A549 (cell line): ENCODE results near the gene RAB26.

Source experiments
- CEBPB ChIP-seq, 2 experiments: fragments of >200 bp in 1 of 2; sonication (Bioruptor Twin) in 1 of 2; formaldehyde crosslinking in 1 of 2; IDR thresholded peaks; 2 replicates each; pipeline ENCODE4 v1.6.1; 2012 to 2016
- EP300 ChIP-seq, 2 experiments: fragments of >200 bp; sonication (Bioruptor Twin); formaldehyde crosslinking; IDR thresholded peaks; 2 replicates in 1 of 2; 3 replicates in 1 of 2; pipeline ENCODE4 v1.6.1; 2016 to 2017
- FOSB ChIP-seq: fragments of 250-450 bp; sonication (Bioruptor Pico); IDR thresholded peaks from 2 replicates; pipeline ENCODE4 v1.5.0; 2020; ENCODE audit warnings: mild to moderate bottlenecking, moderate library complexity
- SMC3 ChIP-seq: fragments of >200 bp; sonication (Bioruptor Twin); formaldehyde crosslinking; IDR thresholded peaks from 3 replicates; pipeline ENCODE4 v1.6.1; 2018; ENCODE audit warnings: inconsistent platforms
- TF ChIP-seq, protein P1 (sequence below): fragments of >200 bp; sonication (Bioruptor Twin); formaldehyde crosslinking; IDR thresholded peaks from 3 replicates; pipeline ENCODE4 v1.5.1; 2016

DNA sequence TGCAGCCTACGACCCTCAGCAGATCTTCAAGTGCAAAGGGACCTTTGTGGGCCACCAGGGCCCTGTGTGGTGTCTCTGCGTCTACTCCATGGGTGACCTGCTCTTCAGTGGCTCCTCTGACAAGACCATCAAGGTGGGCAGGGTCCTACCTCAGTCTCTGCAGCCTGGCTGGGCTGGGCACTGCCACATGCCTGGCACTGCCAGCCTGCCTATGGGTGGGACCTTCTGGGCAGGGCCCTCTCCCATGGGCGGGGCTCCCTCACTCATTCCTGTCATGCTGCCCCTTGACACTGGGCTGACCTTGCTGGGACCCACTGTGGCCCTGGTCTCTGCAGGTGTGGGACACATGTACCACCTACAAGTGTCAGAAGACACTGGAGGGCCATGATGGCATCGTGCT is 25.5 kb downstream of the RAB26 start:
- TF ChIP-seq SMC3 (no peak), CEBPB (IDR thresholded peaks at IDR 0.05) (no peak), EP300 (IDR thresholded peaks at IDR 0.05) (no peak), FOSB (CRISPR knock-in tag) (no peak)
- TF ChIP-seq, protein P1, sequence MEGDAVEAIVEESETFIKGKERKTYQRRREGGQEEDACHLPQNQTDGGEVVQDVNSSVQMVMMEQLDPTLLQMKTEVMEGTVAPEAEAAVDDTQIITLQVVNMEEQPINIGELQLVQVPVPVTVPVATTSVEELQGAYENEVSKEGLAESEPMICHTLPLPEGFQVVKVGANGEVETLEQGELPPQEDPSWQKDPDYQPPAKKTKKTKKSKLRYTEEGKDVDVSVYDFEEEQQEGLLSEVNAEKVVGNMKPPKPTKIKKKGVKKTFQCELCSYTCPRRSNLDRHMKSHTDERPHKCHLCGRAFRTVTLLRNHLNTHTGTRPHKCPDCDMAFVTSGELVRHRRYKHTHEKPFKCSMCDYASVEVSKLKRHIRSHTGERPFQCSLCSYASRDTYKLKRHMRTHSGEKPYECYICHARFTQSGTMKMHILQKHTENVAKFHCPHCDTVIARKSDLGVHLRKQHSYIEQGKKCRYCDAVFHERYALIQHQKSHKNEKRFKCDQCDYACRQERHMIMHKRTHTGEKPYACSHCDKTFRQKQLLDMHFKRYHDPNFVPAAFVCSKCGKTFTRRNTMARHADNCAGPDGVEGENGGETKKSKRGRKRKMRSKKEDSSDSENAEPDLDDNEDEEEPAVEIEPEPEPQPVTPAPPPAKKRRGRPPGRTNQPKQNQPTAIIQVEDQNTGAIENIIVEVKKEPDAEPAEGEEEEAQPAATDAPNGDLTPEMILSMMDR = no peak
